OCI-LY7 (cell line): ENCODE results near the gene CPNE1. TPM values are rescaled to one million over a fixed set of nuclear protein-coding genes. Genes with fewer than 3 reads are reported as not detected.
"Not testable (repeated sequence)": the region's sequence is repeated elsewhere in the genome, so short reads cannot be mapped to it uniquely, and the experiment has no call there.

Experiments used
- Bru-seq: library from RNA; stranded (reverse); fragments of 400-500 nt; gene quantifications from one replicate; lab custom pipeline; 2021; lab: Mats Ljungman, UMichigan
- BruChase-seq, 2 experiments: library from RNA; stranded (reverse); fragments of 400-500 nt; gene quantifications; one replicate each; lab custom pipeline; 2021; lab: Mats Ljungman, UMichigan
- BruUV-seq: library from RNA; stranded (reverse); fragments of 400-500 nt; replicated peaks from 2 replicates; lab custom pipeline; 2021; lab: Mats Ljungman, UMichigan
- CTCF ChIA-PET: fragments of 300-600 bp; sonication (Branson Sonifier 250); formaldehyde crosslinking; loops from one replicate; lab custom pipeline; 2022; ENCODE audit warnings: antibody characterized with exemption; ENCODE audit not compliant: unreplicated experiment; lab: Charles Lee
- POLR2A ChIA-PET: fragments of 300-600 bp; sonication (Branson Sonifier 250); formaldehyde crosslinking; loops from one replicate; lab custom pipeline; 2022; ENCODE audit warnings: antibody characterized with exemption; lab: Charles Lee
- DNase-seq: peaks from one replicate; pipeline ENCODE4 v3.0.0-alpha.2; 2015; ENCODE audit warnings: low spot score
- H2AFZ ChIP-seq: fragments of 200-600 bp; sonication (generic), shearing (Covaris generic); 2 replicates; pipeline ENCODE4 v1.6.1; 2014; ENCODE audit warnings: mild to moderate bottlenecking, antibody characterized with exemption, low read length, moderate library complexity
- H3K27ac ChIP-seq: fragments of 200-600 bp; sonication (generic); 2 replicates; pipeline ENCODE4 v1.5.1; 2014; ENCODE audit warnings: mixed run types, low read depth, mild to moderate bottlenecking, moderate library complexity, low read length, inconsistent platforms; ENCODE audit not compliant: poor library complexity, severe bottlenecking
- H3K36me3 ChIP-seq: fragments of 200-600 bp; sonication (generic); 2 replicates; pipeline ENCODE4 v1.6.1; 2014; ENCODE audit warnings: mild to moderate bottlenecking, antibody characterized with exemption, low read length, moderate library complexity, mixed read lengths; ENCODE audit not compliant: insufficient read depth
- H3K4me1 ChIP-seq: fragments of 200-600 bp; sonication (generic); 2 replicates; pipeline ENCODE4 v1.5.1; 2014; ENCODE audit warnings: mild to moderate bottlenecking, low read length; ENCODE audit not compliant: insufficient read depth, poor library complexity, severe bottlenecking
- H3K4me2 ChIP-seq: fragments of 200-600 bp; sonication (generic); 2 replicates; pipeline ENCODE4 v1.6.1; 2014; ENCODE audit warnings: mild to moderate bottlenecking, low read length
- H3K4me3 ChIP-seq: fragments of 200-600 bp; sonication (generic); 2 replicates; pipeline ENCODE4 v1.5.1; 2014; ENCODE audit warnings: mild to moderate bottlenecking, low read depth, low read length; ENCODE audit not compliant: poor library complexity, severe bottlenecking
- H3K79me2 ChIP-seq: fragments of 200-600 bp; sonication (generic); 2 replicates; pipeline ENCODE4 v1.6.1; 2016; ENCODE audit warnings: low read depth, mild to moderate bottlenecking, low read length, moderate library complexity, mixed read lengths; ENCODE audit not compliant: insufficient read depth
- H3K9me2 ChIP-seq: fragments of 200-600 bp; sonication (generic); 2 replicates; pipeline ENCODE4 v1.6.1; 2016; ENCODE audit warnings: mild to moderate bottlenecking, low read length, mixed read lengths; ENCODE audit not compliant: insufficient read depth
- H3K9me3 ChIP-seq: fragments of 200-600 bp; sonication (generic); 2 replicates; pipeline ENCODE4 v1.6.1; 2014; ENCODE audit warnings: mild to moderate bottlenecking, mixed run types, low read length, mixed read lengths
- H4K20me1 ChIP-seq: fragments of 200-600 bp; sonication (generic); 2 replicates; pipeline ENCODE4 v1.6.1; 2014; ENCODE audit warnings: mild to moderate bottlenecking, antibody characterized with exemption, low read length, moderate library complexity, mixed read lengths; ENCODE audit not compliant: insufficient read depth
- CTCF ChIP-seq: fragments of 200-600 bp; sonication (generic); conservative IDR thresholded peaks from 2 replicates; pipeline ENCODE4 v1.5.1; 2014; ENCODE audit warnings: mild to moderate bottlenecking, antibody characterized with exemption, low read length, moderate library complexity, mixed read lengths
- EZH2phosphoT487 ChIP-seq: fragments of 200-600 bp; sonication (generic); IDR thresholded peaks from 2 replicates; pipeline ENCODE4 v1.6.1; 2018; ENCODE audit warnings: low read depth, borderline replicate concordance, mild to moderate bottlenecking, mixed run types, antibody characterized with exemption, low read length, moderate library complexity, mixed read lengths
- intact Hi-C: fragments of 100-400 bp; cut with micrococcal nuclease; formaldehyde crosslinking; loops from one replicate; pipeline ENCODE4 v1.10.0; 2022; ENCODE audit not compliant: unreplicated experiment
- long read RNA-seq: library from polyadenylated mRNA; stranded (forward); transcript quantifications from one replicate; pipeline ENCODE4 v2.0.0, GENCODE V29; 2022
- total RNA-seq, 2 experiments: library from RNA; depleted of rRNA in 1 of 2; stranded (reverse); fragments of >200 nt in 1 of 2; shearing (Covaris generic) in 1 of 2; gene quantifications; 2 replicates each; pipeline ENCODE4 v1.2.3, GENCODE V29; 2014 to 2022

Gene CPNE1
- total RNA-seq (2014; rRNA removed; shearing (Covaris generic)) (83.3 and 83.7 TPM in 2 replicates), total RNA-seq (2022) (193 and 202 TPM in 2 replicates), Bru-seq, nascent RNA (percentile 78 among the genes with signal in this experiment), BruChase-seq, experiment 1, labeled RNA remaining after a 6-hour chase (percentile 95 among the genes with signal in this experiment), BruChase-seq, experiment 2, labeled RNA remaining after a 2-hour chase (percentile 95 among the genes with signal in this experiment)
- long read RNA-seq, transcript CPNE1-204 (16 exons, 1,928 nt): major isoform, 79 of 186 reads
- long read RNA-seq, partial matches to known transcripts: 12 of 186 reads
- long read RNA-seq, other reads (novel, unspliced or antisense): 93 of 186 reads

GRCh38 chr20:35664466-35665206 is at the start of gene CPNE1, which contains the start of gene RBM12:
TSS of gene CPNE1 (minus strand) at chr20:35664900. CDS start at chr20:35632923, 31,977 bp downstream.
TSS of gene RBM12 (minus strand) at chr20:35664900. CDS start at chr20:35655322, 9,578 bp downstream.
- Histone ChIP-seq H3K27ac (peak within 1 kb of the TSS; percentile 74), H3K4me1 (peaks cover 32% of the 10 kb centered on the region), H3K9me2 (no peaks in the 10 kb centered on the region), H3K36me3 (peaks cover 50% of the 10 kb centered on the region), H3K4me3 (peak within 1 kb of the TSS; percentile 76), H4K20me1 (peaks cover 40% of the 10 kb centered on the region), H3K9me3 (no peaks in the 10 kb centered on the region; the same call in 1 of the 2 replicates), H2AFZ (peak within 1 kb of the TSS; percentile 66), H3K4me2 (peak within 1 kb of the TSS; percentile 96), H3K79me2 (peaks cover 51% of the 10 kb centered on the region)
- no TSS peak for BruUV-seq
- CTCF ChIA-PET: no interaction called here
- DNase-seq: peak; percentile 95
- no peak for TF ChIP-seq EZH2phosphoT487
- no peak for TF ChIP-seq CTCF
- intact Hi-C loops: loop anchor here (1.0 to 10.0 kb wide), 3 partner anchors 47 to 100 kb away; partner anchors contain the start of gene RBM39
- POLR2A ChIA-PET: interaction anchor here (0.6 to 1.3 kb wide), 5 partner anchors 12 to 1317 kb away, joined by 3 to 4 read pairs (median 3); no protein-coding TSS in a partner anchor

GRCh38 chr20:35714127-35714526 is 49.4 kb upstream of the CPNE1 start:
- TF ChIP-seq EZH2phosphoT487 (no peak), CTCF (no peak)
- H4K20me1 ChIP-seq: peaks cover 36% of the 10 kb centered on the region
- DNase-seq: no peak
- H3K4me3 ChIP-seq: no peak overlapping the region
- H3K36me3 ChIP-seq: peaks cover 100% of the 10 kb centered on the region
- CTCF ChIA-PET: no interaction called here
- H3K27ac ChIP-seq: no peak overlapping the region
- POLR2A ChIA-PET: interaction anchor here (0.7 to 2.0 kb wide), 4 partner anchors 14 to 132 kb away, joined by 3 to 5 read pairs (median 5); no protein-coding TSS in a partner anchor
- intact Hi-C loops: no loop called here
- H3K9me2 ChIP-seq: no peaks in the 10 kb centered on the region
- no peaks in the 10 kb centered on the region for H3K9me3 ChIP-seq
- H3K4me2 ChIP-seq: no peak overlapping the region
- no peak overlapping the region for H2AFZ ChIP-seq
- peaks cover 90% of the 10 kb centered on the region; the same call in 1 of the 2 replicates for H3K79me2 ChIP-seq
- BruUV-seq: no TSS peak
- H3K4me1 ChIP-seq: no peaks in the 10 kb centered on the region

GRCh38 chr20:35713120-35713519 is 48.4 kb upstream of the CPNE1 start:
- H3K27ac ChIP-seq, H3K9me3 ChIP-seq, CTCF ChIA-PET, BruUV-seq, H3K9me2 ChIP-seq, intact Hi-C loops, DNase-seq, H2AFZ ChIP-seq, H3K4me1 ChIP-seq, H3K4me2 ChIP-seq, H3K4me3 ChIP-seq: not testable (repeated sequence)
- POLR2A ChIA-PET: interaction anchor here (0.5 to 2.0 kb wide), 6 partner anchors 9 to 30 kb away, joined by 3 to 5 read pairs (median 4); no protein-coding TSS in a partner anchor
- H3K36me3 ChIP-seq: peaks cover 100% of the 10 kb centered on the region
- H4K20me1 ChIP-seq: peaks cover 36% of the 10 kb centered on the region
- peaks cover 90% of the 10 kb centered on the region; the same call in 1 of the 2 replicates for H3K79me2 ChIP-seq
